Measurements from ENCODE around the gene VPS51.
"Not testable (repeated sequence)": the region's sequence is repeated elsewhere in the genome, so short reads cannot be mapped to it uniquely, and the experiment has no call there.

VPS51 gene

GRCh38 chr11:65135633-65136145 lies 39.7 kb downstream of the VPS51 start:
- no peak overlapping the region for H3K27ac ChIP-seq

GRCh38 chr11:65136515-65137096 lies 40.6 kb downstream of the VPS51 start:
- Histone ChIP-seq H3K36me3 (ENCODE audit: insufficient read depth, low read length) (no peaks in the 10 kb centered on the region; the same call in 1 of the 2 replicates), H3K9ac (ENCODE audit: insufficient read length) (no peak overlapping the region), H3K27ac (no peak overlapping the region), H3K9me3 (ENCODE audit: low read depth, low read length) (no peaks in the 10 kb centered on the region), H3K4me3 (no peak overlapping the region)
- no peak for TF ChIP-seq FOXP2 (optimal IDR thresholded peaks at IDR 0.05; ENCODE audit: control extremely low read depth, extremely low read length, insufficient read depth)
- TF ChIP-seq POLR2AphosphoS5 (IDR thresholded peaks at IDR 0.05; ENCODE audit: borderline replicate concordance, low read depth, low read length): no peak
- TF ChIP-seq EZH2 (IDR thresholded peaks at IDR 0.05): no peak
- no peak for DNase-seq (ENCODE audit: low read depth, low spot score)

More at GRCh38 chr11:65135633-65136145, 39.7 kb downstream of the VPS51 start:
- no peak for DNase-seq (ENCODE audit: low read depth, low spot score)
- Histone ChIP-seq H3K9ac (ENCODE audit: insufficient read length) (peak overlapping the region; percentile 99), H3K36me3 (ENCODE audit: insufficient read depth, low read length) (peaks cover 9% of the 10 kb centered on the region; the same call in 1 of the 2 replicates), H3K9me3 (ENCODE audit: low read depth, low read length) (no peaks in the 10 kb centered on the region), H3K4me3 (peak overlapping the region; percentile 100)
- TF ChIP-seq FOXP2 (optimal IDR thresholded peaks at IDR 0.05; ENCODE audit: control extremely low read depth, extremely low read length, insufficient read depth): no peak
- no peak for TF ChIP-seq POLR2AphosphoS5 (IDR thresholded peaks at IDR 0.05; ENCODE audit: borderline replicate concordance, low read depth, low read length)
- TF ChIP-seq EZH2 (IDR thresholded peaks at IDR 0.05): no peak

DNA sequence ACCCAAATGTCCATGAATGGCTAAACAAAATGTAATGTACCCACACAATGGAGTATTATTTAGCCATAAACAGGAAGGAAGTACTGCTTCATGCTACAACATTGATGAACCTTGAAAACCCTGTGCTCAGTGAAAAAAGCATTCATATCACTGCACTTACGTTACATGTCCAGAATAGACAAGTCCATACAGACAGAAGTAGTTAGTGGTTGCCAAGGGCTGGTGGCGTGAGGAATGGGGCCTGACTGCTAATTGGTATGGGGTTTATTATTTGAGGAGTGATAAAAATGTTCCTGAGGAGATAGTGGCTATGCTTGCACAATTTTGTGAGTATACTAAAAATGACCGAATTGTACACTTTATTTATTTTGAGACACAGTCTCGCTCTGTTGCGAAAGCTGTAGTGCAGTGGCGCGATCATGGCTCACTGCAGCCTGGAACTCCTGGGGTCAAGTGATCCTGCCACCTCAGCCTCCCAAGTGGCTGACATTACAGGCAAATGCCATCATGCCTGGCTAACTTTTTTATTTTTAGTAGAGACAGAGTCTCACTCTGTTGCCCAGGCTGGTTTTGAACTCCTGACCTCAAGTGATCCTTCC lies 46.0 kb downstream of the VPS51 start:
- Histone ChIP-seq H3K27ac (no peak overlapping the region), H3K9ac (ENCODE audit: insufficient read length) (no peak overlapping the region), H3K36me3 (ENCODE audit: insufficient read depth, low read length) (no peaks in the 10 kb centered on the region), H3K4me3 (no peak overlapping the region), H3K9me3 (ENCODE audit: low read depth, low read length) (no peaks in the 10 kb centered on the region)
- no peak for DNase-seq (ENCODE audit: low read depth, low spot score)
- TF ChIP-seq FOXP2 (optimal IDR thresholded peaks at IDR 0.05; ENCODE audit: control extremely low read depth, extremely low read length, insufficient read depth) (no peak), EZH2 (IDR thresholded peaks at IDR 0.05) (no peak), POLR2AphosphoS5 (IDR thresholded peaks at IDR 0.05; ENCODE audit: borderline replicate concordance, low read depth, low read length) (no peak)

GRCh38 chr11:65147352-65148075 lies 51.5 kb downstream of the VPS51 start:
- no peak overlapping the region for H3K27ac ChIP-seq
- H3K4me3 ChIP-seq: no peak overlapping the region
- H3K36me3 ChIP-seq (ENCODE audit: insufficient read depth, low read length): no peaks in the 10 kb centered on the region
- TF ChIP-seq POLR2AphosphoS5 (IDR thresholded peaks at IDR 0.05; ENCODE audit: borderline replicate concordance, low read depth, low read length) (no peak), EZH2 (IDR thresholded peaks at IDR 0.05) (no peak), FOXP2 (optimal IDR thresholded peaks at IDR 0.05; ENCODE audit: control extremely low read depth, extremely low read length, insufficient read depth) (no peak)
- H3K9ac ChIP-seq (ENCODE audit: insufficient read length): no peak overlapping the region
- no peak for DNase-seq (ENCODE audit: low read depth, low spot score)
- no peaks in the 10 kb centered on the region for H3K9me3 ChIP-seq (ENCODE audit: low read depth, low read length)

DNA sequence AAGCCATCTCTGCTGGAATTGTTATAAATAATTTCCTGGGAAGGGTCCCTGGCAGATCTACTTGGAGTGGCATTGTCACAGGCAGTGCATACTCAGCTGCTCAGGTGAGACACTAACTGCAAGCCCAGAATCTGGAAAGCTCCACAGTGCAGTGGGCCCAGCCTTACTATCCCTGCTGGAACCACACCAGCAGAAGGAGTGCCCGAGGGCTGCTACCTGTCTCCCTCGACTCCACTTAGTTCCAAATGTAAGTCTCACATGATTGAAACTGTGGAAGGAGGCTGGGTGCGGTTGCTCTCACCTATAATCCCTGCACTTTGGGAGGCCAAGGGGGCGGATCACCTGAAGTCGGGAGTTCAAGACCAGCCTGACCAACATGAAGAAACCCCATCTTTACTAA lies 52.6 kb downstream of the VPS51 start:
- TF ChIP-seq FOXP2 (optimal IDR thresholded peaks at IDR 0.05; ENCODE audit: control extremely low read depth, extremely low read length, insufficient read depth) (no peak), EZH2 (IDR thresholded peaks at IDR 0.05) (no peak), POLR2AphosphoS5 (IDR thresholded peaks at IDR 0.05; ENCODE audit: borderline replicate concordance, low read depth, low read length) (no peak)
- H3K4me3 ChIP-seq: no peak overlapping the region
- no peak overlapping the region for H3K27ac ChIP-seq
- DNase-seq (ENCODE audit: low read depth, low spot score): no peak
- H3K9ac ChIP-seq (ENCODE audit: insufficient read length): no peak overlapping the region
- H3K9me3 ChIP-seq (ENCODE audit: low read depth, low read length): no peaks in the 10 kb centered on the region
- H3K36me3 ChIP-seq (ENCODE audit: insufficient read depth, low read length): no peaks in the 10 kb centered on the region

DNA sequence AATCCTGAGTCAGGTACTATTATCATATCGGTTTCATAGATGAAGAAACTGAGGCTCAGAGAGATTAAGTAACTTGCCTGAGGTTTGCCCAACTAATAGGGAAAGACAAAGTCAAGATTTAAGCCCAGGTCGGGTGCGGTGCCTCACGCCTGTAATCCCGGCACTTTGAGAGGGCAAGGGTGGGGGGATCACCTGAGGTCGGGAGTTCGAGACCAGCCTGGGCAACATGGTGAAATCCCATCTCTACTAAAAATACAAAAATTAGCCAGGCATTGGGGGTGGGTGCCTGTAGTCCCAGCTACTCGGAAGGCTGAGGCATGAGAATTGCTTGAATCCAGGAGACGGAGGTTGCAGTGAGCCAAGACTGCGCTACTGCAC lies 54.1 kb downstream of the VPS51 start:
- not testable (repeated sequence) for DNase-seq (ENCODE audit: low read depth, low spot score); H3K36me3 ChIP-seq (ENCODE audit: insufficient read depth, low read length); H3K27ac ChIP-seq; H3K9ac ChIP-seq (ENCODE audit: insufficient read length); H3K9me3 ChIP-seq (ENCODE audit: low read depth, low read length); H3K4me3 ChIP-seq

DNA sequence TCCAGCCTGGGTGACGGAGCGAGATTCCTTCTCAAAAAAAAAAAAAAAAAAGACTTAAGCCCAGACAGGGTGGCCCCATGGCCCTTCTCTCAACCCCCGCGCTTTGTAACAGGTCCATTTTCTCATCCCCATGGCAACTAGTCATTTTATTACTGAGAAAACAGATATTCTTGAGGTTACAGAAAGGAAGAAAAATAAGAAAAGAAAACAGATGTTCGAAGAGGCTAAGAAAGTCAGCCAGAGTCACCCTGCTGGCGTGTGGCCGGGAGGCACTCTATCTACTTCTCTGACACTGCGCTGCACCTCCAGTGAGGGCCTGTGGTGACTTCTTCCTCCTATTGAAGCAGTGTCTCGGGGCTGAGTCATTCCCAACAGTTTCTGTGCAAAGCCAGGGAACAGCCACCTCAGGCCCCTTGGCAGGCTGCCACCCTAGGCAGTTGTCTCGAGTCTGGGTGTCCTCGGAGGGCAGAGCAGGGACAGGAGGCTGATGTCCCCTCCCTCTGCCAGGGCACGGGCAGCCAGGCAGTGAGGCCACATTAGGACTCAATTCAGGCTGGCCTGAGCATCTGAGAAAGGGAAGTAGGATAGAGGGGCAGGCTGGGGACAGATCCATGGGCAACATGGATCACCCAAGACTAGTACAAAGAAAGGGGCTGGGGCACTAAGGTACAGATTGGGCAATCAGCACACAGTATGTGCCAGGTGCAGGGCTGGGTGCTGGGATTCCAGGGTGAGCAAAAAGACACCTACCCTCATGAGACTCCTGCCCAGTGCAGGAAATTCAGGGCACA lies 54.7 kb downstream of the VPS51 start:
- H3K36me3 ChIP-seq (ENCODE audit: insufficient read depth, low read length): no peaks in the 10 kb centered on the region
- no peak overlapping the region for H3K27ac ChIP-seq
- TF ChIP-seq FOXP2 (optimal IDR thresholded peaks at IDR 0.05; ENCODE audit: control extremely low read depth, extremely low read length, insufficient read depth) (no peak), POLR2AphosphoS5 (IDR thresholded peaks at IDR 0.05; ENCODE audit: borderline replicate concordance, low read depth, low read length) (no peak), EZH2 (IDR thresholded peaks at IDR 0.05) (no peak)
- no peaks in the 10 kb centered on the region for H3K9me3 ChIP-seq (ENCODE audit: low read depth, low read length)
- DNase-seq (ENCODE audit: low read depth, low spot score): no peak
- H3K4me3 ChIP-seq: no peak overlapping the region
- no peak overlapping the region for H3K9ac ChIP-seq (ENCODE audit: insufficient read length)

DNA sequence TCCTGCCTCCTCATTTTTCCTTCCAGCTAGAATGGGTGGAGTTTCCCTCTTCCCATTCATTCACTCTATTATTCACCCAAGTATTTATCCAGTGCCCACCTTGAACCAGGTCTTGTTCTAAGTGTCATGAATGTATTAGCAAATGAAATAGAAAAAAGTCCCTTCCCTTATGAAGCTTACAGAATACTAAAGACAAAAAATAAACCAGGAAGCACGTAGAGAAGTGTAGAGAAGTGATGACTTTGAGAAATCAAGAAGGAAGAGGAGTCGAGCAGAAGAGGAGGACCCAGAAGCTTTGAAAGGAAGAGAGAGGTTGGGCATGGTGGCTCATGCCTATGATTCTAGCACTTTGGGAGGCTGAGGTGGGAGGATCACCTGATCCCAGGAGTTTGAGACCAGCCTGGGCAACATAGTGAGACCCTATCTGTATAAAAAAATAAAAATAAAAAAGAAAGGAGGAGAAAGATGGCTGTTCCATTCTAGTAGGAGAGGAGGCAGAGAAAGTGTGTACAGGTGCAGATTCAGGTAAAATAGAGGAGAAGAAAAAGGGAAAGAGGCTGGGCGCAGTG lies 55.4 kb downstream of the VPS51 start:
- TF ChIP-seq EZH2 (IDR thresholded peaks at IDR 0.05) (no peak), FOXP2 (optimal IDR thresholded peaks at IDR 0.05; ENCODE audit: control extremely low read depth, extremely low read length, insufficient read depth) (no peak), POLR2AphosphoS5 (IDR thresholded peaks at IDR 0.05; ENCODE audit: borderline replicate concordance, low read depth, low read length) (no peak)
- H3K4me3 ChIP-seq: no peak overlapping the region
- H3K9me3 ChIP-seq (ENCODE audit: low read depth, low read length): no peaks in the 10 kb centered on the region
- H3K27ac ChIP-seq: no peak overlapping the region
- H3K36me3 ChIP-seq (ENCODE audit: insufficient read depth, low read length): no peaks in the 10 kb centered on the region
- H3K9ac ChIP-seq (ENCODE audit: insufficient read length): no peak overlapping the region
- no peak for DNase-seq (ENCODE audit: low read depth, low spot score)

Measured in SK-N-MC (cell line).